Measurements from ENCODE around the gene KCNK6. TPM values are rescaled to one million over a fixed set of nuclear protein-coding genes. Genes with fewer than 3 reads are reported as not detected.

The KCNK6 gene
- 1 to 10 TPM; 2.2 to 3.0 (median 2.8) TPM for total RNA-seq
- 2.4 TPM for polyA plus RNA-seq
- long read RNA-seq, donor 1, full-length matches to known transcripts, result 2 of 4 reads
- long read RNA-seq, donor 1, partial matches to known transcripts, result 0 of 4 reads
- long read RNA-seq, donor 1, other reads (novel, unspliced or antisense), result 2 of 4 reads
- long read RNA-seq, donor 2, full-length matches to known transcripts, result 2 of 2 reads
- long read RNA-seq, donor 2, partial matches to known transcripts, result 0 of 2 reads
- long read RNA-seq, donor 2, other reads (novel, unspliced or antisense), result 0 of 2 reads
- long read RNA-seq, donor 3, full-length matches to known transcripts, result 11 of 23 reads
- long read RNA-seq, donor 3, partial matches to known transcripts, result 4 of 23 reads
- long read RNA-seq, donor 3, other reads (novel, unspliced or antisense), result 8 of 23 reads
- long read RNA-seq, donor 4, partial matches to known transcripts, result 2 of 4 reads
- long read RNA-seq, donor 4, other reads (novel, unspliced or antisense), result 2 of 4 reads

GRCh38 chr19:38319421-38320258 lies at the start of gene KCNK6:
KCNK6 (plus strand) TSS chr19:38319845; CDS start chr19:38319951, 106 bp downstream.
- intact Hi-C loops (cut with DNase I), result loop anchor here in 3 of 4 donors (5.0 to 10.0 kb wide), 5 partner anchors 42 to 415 kb away; partner anchors contain the start of genes PPP1R14A (in 1 of the 3), SIPA1L3 (in 1 of the 3) and WDR87 (in 1 of the 3)
- ATAC-seq, result peak; percentile 1 to 9
- H3K27ac ChIP-seq (ENCODE audit: low read length), result no peak within 1 kb of the TSS
- peak; percentile 46 to 85 (median 80) for DNase-seq
- WGBS, result 3% methylated on average over 76 of the region's 76 CpGs
- peaks cover 4% of the 10 kb centered on the region for H3K4me1 ChIP-seq (ENCODE audit: control insufficient read depth, insufficient read depth, low read length)
- H3K9me3 ChIP-seq (ENCODE audit: control insufficient read depth, low read length), result no peaks in the 10 kb centered on the region
- H3K4me3 ChIP-seq (ENCODE audit: low read length), result peak within 1 kb of the TSS; percentile 47
- no peaks in the 10 kb centered on the region for H3K27me3 ChIP-seq (ENCODE audit: control insufficient read depth, insufficient read depth)

- WGBS, result 72% methylated on average over 5 of the region's 5 CpGs
- Histone ChIP-seq H3K4me1 (ENCODE audit: control insufficient read depth, insufficient read depth, low read length) (peaks cover 2% of the 10 kb centered on the region), H3K4me3 (ENCODE audit: low read length) (no peak overlapping the region), H3K27ac (ENCODE audit: low read length) (no peak overlapping the region), H3K27me3 (ENCODE audit: control insufficient read depth, insufficient read depth) (no peaks in the 10 kb centered on the region), H3K9me3 (ENCODE audit: control insufficient read depth, low read length) (no peaks in the 10 kb centered on the region)
- ATAC-seq (no peak), DNase-seq (no peak)
- intact Hi-C loops (cut with DNase I), result no loop called here
These were observed 49.0 kb upstream of the KCNK6 start for GRCh38 chr19:38270587-38271167.

GRCh38 chr19:38273499-38273898 lies 46.1 kb upstream of the KCNK6 start:
- no peak overlapping the region for H3K4me3 ChIP-seq (ENCODE audit: low read length)
- H3K27ac ChIP-seq (ENCODE audit: low read length), result no peak overlapping the region
- H3K4me1 ChIP-seq (ENCODE audit: control insufficient read depth, insufficient read depth, low read length), result peaks cover 9% of the 10 kb centered on the region
- H3K9me3 ChIP-seq (ENCODE audit: control insufficient read depth, low read length), result no peaks in the 10 kb centered on the region
- DNase-seq, result peak in 1 of 3 donors; percentile 4
- no peak for ATAC-seq
- H3K27me3 ChIP-seq (ENCODE audit: control insufficient read depth, insufficient read depth), result no peaks in the 10 kb centered on the region
- WGBS, result 73% methylated on average over 2 of the region's 2 CpGs
- intact Hi-C loops (cut with DNase I), result no loop called here

- no peaks in the 10 kb centered on the region for H3K9me3 ChIP-seq (ENCODE audit: control insufficient read depth, low read length)
- no peaks in the 10 kb centered on the region for H3K27me3 ChIP-seq (ENCODE audit: control insufficient read depth, insufficient read depth)
- H3K27ac ChIP-seq (ENCODE audit: low read length), result peak overlapping the region; percentile 16
- ATAC-seq (peak; percentile 56 to 58), DNase-seq (peak; percentile 38 to 68 (median 65))
- H3K4me3 ChIP-seq (ENCODE audit: low read length), result no peak overlapping the region
- intact Hi-C loops (cut with DNase I), result loop anchor here in 1 of 4 donors (5.0 kb wide), 1 partner anchor 43 kb away; the partner anchor contains the start of genes KCNK6 and YIF1B
- peaks cover 9% of the 10 kb centered on the region for H3K4me1 ChIP-seq (ENCODE audit: control insufficient read depth, insufficient read depth, low read length)
- WGBS, result 21% methylated on average over 9 of the region's 9 CpGs
These were observed 44.9 kb upstream of the KCNK6 start for GRCh38 chr19:38274739-38275138.

- Histone ChIP-seq H3K27me3 (ENCODE audit: control insufficient read depth, insufficient read depth) (no peaks in the 10 kb centered on the region), H3K4me3 (ENCODE audit: low read length) (no peak overlapping the region), H3K4me1 (ENCODE audit: control insufficient read depth, insufficient read depth, low read length) (peaks cover 11% of the 10 kb centered on the region), H3K27ac (ENCODE audit: low read length) (peak overlapping the region; percentile 70), H3K9me3 (ENCODE audit: control insufficient read depth, low read length) (no peaks in the 10 kb centered on the region)
- intact Hi-C loops (cut with DNase I), result loop anchor here in 1 of 4 donors (5.0 kb wide), 1 partner anchor 40 kb away; the partner anchor contains the start of genes KCNK6 and YIF1B
- no peak for ATAC-seq
- DNase-seq, result peak in 1 of 3 donors; percentile 13
- WGBS, result 89% methylated on average over 7 of the region's 7 CpGs
These were observed 42.6 kb upstream of the KCNK6 start for GRCh38 chr19:38276942-38277517.

- ATAC-seq, result peak in 1 of 2 donors; percentile 40
- Histone ChIP-seq H3K27ac (ENCODE audit: low read length) (peak overlapping the region; percentile 70), H3K4me1 (ENCODE audit: control insufficient read depth, insufficient read depth, low read length) (peaks cover 11% of the 10 kb centered on the region), H3K4me3 (ENCODE audit: low read length) (no peak overlapping the region), H3K27me3 (ENCODE audit: control insufficient read depth, insufficient read depth) (no peaks in the 10 kb centered on the region), H3K9me3 (ENCODE audit: control insufficient read depth, low read length) (no peaks in the 10 kb centered on the region)
- WGBS, result 27% methylated on average over 5 of the region's 5 CpGs
- intact Hi-C loops (cut with DNase I), result loop anchor here in 1 of 4 donors (5.0 kb wide), 1 partner anchor 40 kb away; the partner anchor contains the start of genes KCNK6 and YIF1B
- no peak for DNase-seq
These were observed 42.1 kb upstream of the KCNK6 start for GRCh38 chr19:38277549-38277948.

GRCh38 chr19:38277969-38278680 lies 41.5 kb upstream of the KCNK6 start:
- peaks cover 11% of the 10 kb centered on the region for H3K4me1 ChIP-seq (ENCODE audit: control insufficient read depth, insufficient read depth, low read length)
- peak; percentile 87 to 95 for ATAC-seq
- 41% methylated on average over 9 of the region's 9 CpGs for WGBS
- intact Hi-C loops (cut with DNase I), result loop anchor here in 1 of 4 donors (5.0 kb wide), 1 partner anchor 39 kb away; the partner anchor contains the start of genes KCNK6 and YIF1B
- H3K27me3 ChIP-seq (ENCODE audit: control insufficient read depth, insufficient read depth), result no peaks in the 10 kb centered on the region
- H3K9me3 ChIP-seq (ENCODE audit: control insufficient read depth, low read length), result no peaks in the 10 kb centered on the region
- H3K4me3 ChIP-seq (ENCODE audit: low read length), result no peak overlapping the region
- peak; percentile 78 to 90 (median 83) for DNase-seq
- peak overlapping the region; percentile 91 for H3K27ac ChIP-seq (ENCODE audit: low read length)

GRCh38 chr19:38278751-38279150 lies 40.9 kb upstream of the KCNK6 start:
- Histone ChIP-seq H3K4me3 (ENCODE audit: low read length) (no peak overlapping the region), H3K27me3 (ENCODE audit: control insufficient read depth, insufficient read depth) (no peaks in the 10 kb centered on the region), H3K27ac (ENCODE audit: low read length) (peak overlapping the region; percentile 91), H3K4me1 (ENCODE audit: control insufficient read depth, insufficient read depth, low read length) (peaks cover 11% of the 10 kb centered on the region), H3K9me3 (ENCODE audit: control insufficient read depth, low read length) (no peaks in the 10 kb centered on the region)
- WGBS, result 36% methylated on average over 2 of the region's 2 CpGs
- ATAC-seq, result no peak
- DNase-seq, result no peak
- intact Hi-C loops (cut with DNase I), result loop anchor here in 1 of 4 donors (5.0 kb wide), 1 partner anchor 39 kb away; the partner anchor contains the start of genes KCNK6 and YIF1B

- no peak overlapping the region for H3K4me3 ChIP-seq (ENCODE audit: low read length)
- DNase-seq (no peak), ATAC-seq (no peak)
- H3K4me1 ChIP-seq (ENCODE audit: control insufficient read depth, insufficient read depth, low read length), result peaks cover 10% of the 10 kb centered on the region
- H3K27ac ChIP-seq (ENCODE audit: low read length), result peak overlapping the region; percentile 32
- intact Hi-C loops (cut with DNase I), result no loop called here
- WGBS, result 59% methylated on average over 17 of the region's 17 CpGs
- no peaks in the 10 kb centered on the region for H3K9me3 ChIP-seq (ENCODE audit: control insufficient read depth, low read length)
- no peaks in the 10 kb centered on the region for H3K27me3 ChIP-seq (ENCODE audit: control insufficient read depth, insufficient read depth)
These were observed 39.4 kb upstream of the KCNK6 start for GRCh38 chr19:38280030-38280921.

Data from right cardiac atrium (tissue), 5 donors.